ENCODE data around the gene CABLES1.

GRCh38 chr18:23134780-23135549 is at the start of gene CABLES1:
- TF ChIP-seq PATZ1 (tag by site-specific recombination; IDR thresholded peaks at IDR 0.05) (peak; percentile 79), ZBTB21 (tag by site-specific recombination; IDR thresholded peaks at IDR 0.05) (no peak), ZNF510 (tag by site-specific recombination; IDR thresholded peaks at IDR 0.05; ENCODE audit: insufficient replicate concordance) (no peak), CTCF (tag by site-specific recombination; IDR thresholded peaks at IDR 0.05) (peak; percentile 27)
